ENCODE data around the gene ETS1. TPM values are rescaled to one million over a fixed set of nuclear protein-coding genes. Genes with fewer than 3 reads are reported as not detected.

The ETS1 gene
- total RNA-seq, 6 experiments from 2014 or later, result 55.2 to 78.6 (median 73.2) TPM

DNA sequence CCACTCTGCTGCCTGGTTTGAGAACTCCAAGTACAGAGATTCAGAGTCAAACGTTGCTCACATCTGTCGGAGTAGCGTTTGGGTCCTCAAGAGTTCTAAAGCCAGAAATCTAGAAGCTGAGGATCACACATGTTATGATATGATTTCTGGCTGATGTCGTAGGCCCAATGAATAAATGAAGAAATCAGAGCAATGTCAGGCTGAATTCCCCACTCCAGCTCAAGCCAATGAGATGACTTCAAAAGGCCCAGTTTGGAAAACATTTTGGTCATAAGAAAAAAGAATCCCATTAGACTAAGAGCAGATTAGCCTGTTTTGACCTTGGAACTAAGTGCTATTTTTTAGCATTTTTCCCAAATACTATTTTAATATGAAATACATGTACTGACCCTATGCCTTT, 106.7 kb downstream of the ETS1 start:
- DNase-seq, result no peak

DNA sequence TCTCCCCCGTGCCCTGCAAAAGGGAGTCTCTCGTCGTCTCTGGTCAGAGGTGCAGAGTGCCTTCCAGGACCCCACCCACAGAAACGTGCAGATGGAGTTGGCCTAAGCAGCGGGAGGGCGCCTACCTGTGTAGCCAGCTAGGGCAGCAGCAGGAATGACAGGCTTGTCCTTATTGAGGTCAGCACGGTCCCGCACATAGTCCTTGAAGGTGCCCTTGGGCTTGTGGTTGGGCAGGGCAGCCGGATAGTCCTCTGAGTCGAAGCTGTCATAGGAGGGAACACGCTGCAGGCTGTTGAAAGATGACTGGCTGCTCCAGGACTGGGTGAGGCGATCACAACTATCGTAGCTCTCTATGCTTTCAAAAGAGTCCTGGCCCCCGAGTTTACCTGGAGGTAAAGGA, 107.3 kb downstream of the ETS1 start:
- Mint-ChIP-seq H3K9me3 (no peaks in the 10 kb centered on the region), H3K27ac (peak overlapping the region; percentile 79)
- TF ChIP-seq, protein P1, sequence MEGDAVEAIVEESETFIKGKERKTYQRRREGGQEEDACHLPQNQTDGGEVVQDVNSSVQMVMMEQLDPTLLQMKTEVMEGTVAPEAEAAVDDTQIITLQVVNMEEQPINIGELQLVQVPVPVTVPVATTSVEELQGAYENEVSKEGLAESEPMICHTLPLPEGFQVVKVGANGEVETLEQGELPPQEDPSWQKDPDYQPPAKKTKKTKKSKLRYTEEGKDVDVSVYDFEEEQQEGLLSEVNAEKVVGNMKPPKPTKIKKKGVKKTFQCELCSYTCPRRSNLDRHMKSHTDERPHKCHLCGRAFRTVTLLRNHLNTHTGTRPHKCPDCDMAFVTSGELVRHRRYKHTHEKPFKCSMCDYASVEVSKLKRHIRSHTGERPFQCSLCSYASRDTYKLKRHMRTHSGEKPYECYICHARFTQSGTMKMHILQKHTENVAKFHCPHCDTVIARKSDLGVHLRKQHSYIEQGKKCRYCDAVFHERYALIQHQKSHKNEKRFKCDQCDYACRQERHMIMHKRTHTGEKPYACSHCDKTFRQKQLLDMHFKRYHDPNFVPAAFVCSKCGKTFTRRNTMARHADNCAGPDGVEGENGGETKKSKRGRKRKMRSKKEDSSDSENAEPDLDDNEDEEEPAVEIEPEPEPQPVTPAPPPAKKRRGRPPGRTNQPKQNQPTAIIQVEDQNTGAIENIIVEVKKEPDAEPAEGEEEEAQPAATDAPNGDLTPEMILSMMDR (IDR thresholded peaks at IDR 0.05), result no peak

More for the DNA sequence above, 106.7 kb downstream of the ETS1 start:
- TF ChIP-seq, protein P1 (IDR thresholded peaks at IDR 0.05), result no peak
- Mint-ChIP-seq H3K27me3 (ENCODE audit: insufficient read depth) (peaks cover 4% of the 10 kb centered on the region; the same call in 1 of the 2 replicates), H3K27ac (peak overlapping the region; percentile 79), H3K36me3 (ENCODE audit: low read depth) (peaks cover 81% of the 10 kb centered on the region), H3K4me3 (peak overlapping the region; percentile 2; the same call in 1 of the 2 replicates), H3K9me3 (no peaks in the 10 kb centered on the region), H3K4me1 (ENCODE audit: low read depth) (peaks cover 96% of the 10 kb centered on the region)

DNA sequence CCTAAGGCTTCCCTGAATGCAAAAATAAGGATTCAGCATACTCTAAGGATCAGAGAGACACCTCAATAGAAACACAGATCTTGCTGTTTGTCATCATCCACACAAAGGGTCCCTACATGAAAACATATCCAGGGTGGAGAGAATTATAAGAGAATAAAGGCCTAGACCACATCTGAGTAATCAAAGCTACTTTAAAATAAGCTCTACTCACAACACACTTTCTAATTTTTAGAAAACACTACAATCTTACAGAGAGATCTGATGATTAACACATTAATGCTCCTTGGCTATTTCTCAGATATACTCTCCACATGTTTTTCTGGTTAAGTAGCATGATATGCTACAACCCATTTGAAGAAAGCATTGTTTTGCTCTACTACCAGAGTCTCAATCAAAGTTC, 108.2 kb downstream of the ETS1 start:
- TF ChIP-seq, protein P1 (IDR thresholded peaks at IDR 0.05), result no peak
- Mint-ChIP-seq H3K4me3 (no peak overlapping the region), H3K27ac (peak overlapping the region; percentile 63), H3K4me1 (ENCODE audit: low read depth) (peaks cover 97% of the 10 kb centered on the region), H3K36me3 (ENCODE audit: low read depth) (peaks cover 78% of the 10 kb centered on the region), H3K27me3 (ENCODE audit: insufficient read depth) (peaks cover 4% of the 10 kb centered on the region; the same call in 1 of the 2 replicates), H3K9me3 (no peaks in the 10 kb centered on the region)
- no peak for DNase-seq

More for the DNA sequence above, 107.3 kb downstream of the ETS1 start:
- Mint-ChIP-seq H3K4me3 (no peak overlapping the region), H3K27me3 (ENCODE audit: insufficient read depth) (peaks cover 4% of the 10 kb centered on the region; the same call in 1 of the 2 replicates), H3K36me3 (ENCODE audit: low read depth) (peaks cover 78% of the 10 kb centered on the region), H3K4me1 (ENCODE audit: low read depth) (peaks cover 96% of the 10 kb centered on the region)
- no peak for DNase-seq

DNA sequence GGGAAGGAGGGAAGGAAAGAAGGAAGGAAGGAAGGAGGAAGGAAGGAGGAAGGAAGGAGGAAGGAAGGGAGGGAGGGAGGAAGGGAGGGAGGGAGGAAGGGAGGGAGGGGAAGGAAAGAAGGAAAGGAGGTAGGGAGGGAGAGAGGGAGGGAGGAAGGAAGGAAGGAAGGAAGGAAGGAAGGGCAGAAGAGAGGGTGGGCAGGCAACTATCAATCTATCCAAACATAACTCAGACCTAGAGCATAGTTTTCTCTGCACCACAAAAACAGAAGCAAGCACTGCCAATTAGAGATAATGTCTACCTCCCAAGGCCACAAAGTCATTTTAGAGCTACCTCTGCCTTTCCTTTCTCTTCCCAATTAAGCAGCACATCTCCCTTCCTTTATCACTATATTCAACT, 109.1 kb downstream of the ETS1 start:
- Mint-ChIP-seq H3K36me3 (ENCODE audit: low read depth) (peaks cover 73% of the 10 kb centered on the region), H3K4me3 (no peak overlapping the region), H3K27ac (peak overlapping the region; percentile 63; the same call in 1 of the 2 replicates), H3K4me1 (ENCODE audit: low read depth) (peaks cover 97% of the 10 kb centered on the region), H3K9me3 (no peaks in the 10 kb centered on the region), H3K27me3 (ENCODE audit: insufficient read depth) (peaks cover 4% of the 10 kb centered on the region; the same call in 1 of the 2 replicates)
- TF ChIP-seq, protein P1 (IDR thresholded peaks at IDR 0.05), result no peak
- DNase-seq, result no peak

DNA sequence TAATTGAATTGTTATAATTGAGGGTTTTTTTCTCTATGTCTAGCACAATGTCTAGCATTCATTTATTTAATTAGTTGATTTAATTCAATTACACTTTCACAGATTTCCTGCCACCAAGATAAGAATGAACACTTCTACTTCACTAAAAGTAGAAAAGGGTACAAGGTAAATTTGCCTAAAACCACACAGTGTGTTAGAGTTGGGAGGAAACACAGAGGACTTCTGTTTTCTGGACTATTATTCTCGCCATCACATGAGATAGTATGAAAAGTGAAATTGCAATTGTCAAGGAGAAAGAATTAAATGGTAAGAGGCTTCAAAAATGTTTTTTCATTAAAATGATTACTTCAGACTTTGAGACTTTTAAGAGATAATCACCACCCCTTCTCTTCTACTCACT, 109.5 kb downstream of the ETS1 start:
- Mint-ChIP-seq H3K36me3 (ENCODE audit: low read depth) (peaks cover 73% of the 10 kb centered on the region), H3K27ac (peak overlapping the region; percentile 34; the same call in 1 of the 2 replicates), H3K27me3 (ENCODE audit: insufficient read depth) (peaks cover 1% of the 10 kb centered on the region; the same call in 1 of the 2 replicates), H3K9me3 (no peaks in the 10 kb centered on the region), H3K4me3 (no peak overlapping the region), H3K4me1 (ENCODE audit: low read depth) (peaks cover 97% of the 10 kb centered on the region)
- TF ChIP-seq, protein P1 (IDR thresholded peaks at IDR 0.05), result no peak
- no peak for DNase-seq
